Posterior cingulate gyrus (tissue), 11 donors: ENCODE measurements around the gene TPCN1.
A peak's percentile ranks its signal among the peaks of the same experiment; 100 is the strongest.

Source experiments
- DNase-seq, 10 donors: peaks; one replicate each; pipeline versions ENCODE4 v3.0.0 to v3.0.0-alpha.2; 2020 to 2021; ENCODE audit warnings: mixed read lengths in 3 of 10
- intact Hi-C: fragments of 100-400 bp; cut with DNase I; formaldehyde crosslinking; loops from one replicate; pipeline ENCODE4 v1.15.1; 2023

The TPCN1 gene

DNA sequence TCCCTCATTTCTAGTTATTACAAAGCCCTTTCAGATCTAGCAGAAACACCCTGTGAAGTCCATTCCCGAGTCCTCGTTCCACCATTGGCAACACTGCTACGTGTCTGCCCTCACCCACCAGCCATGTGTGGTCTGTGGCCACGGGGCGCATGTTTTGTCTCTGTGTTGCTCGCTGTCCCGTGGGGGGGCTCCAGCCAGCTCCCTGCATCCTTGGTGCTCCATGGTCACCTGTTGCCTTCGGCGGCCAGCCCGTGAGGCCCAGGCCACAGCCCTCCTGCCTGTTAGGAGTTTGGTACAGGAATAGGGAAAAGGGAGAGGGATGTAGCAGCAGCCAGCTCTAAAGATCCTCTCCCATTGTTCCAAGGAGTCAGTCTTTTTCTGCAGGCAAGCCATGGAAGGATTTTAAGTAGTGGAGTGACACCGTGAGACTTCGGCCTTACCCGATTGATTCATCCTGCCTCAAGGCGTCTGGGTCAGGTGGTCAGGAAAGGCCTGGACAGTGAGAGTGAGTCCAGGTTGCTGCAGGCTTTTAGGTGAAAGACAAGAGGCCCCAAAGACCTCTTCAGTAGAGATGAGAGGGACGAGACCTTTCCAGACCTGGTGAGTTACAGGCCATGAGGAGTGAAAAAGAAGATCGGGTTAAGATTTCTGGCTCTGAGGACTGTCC, 30.3 kb downstream of the TPCN1 start:
- intact Hi-C loops = no loop called here
- DNase-seq = peak in 1 of 10 donors; percentile 52

- DNase-seq = peak in 2 of 10 donors; percentile 33 to 58
- intact Hi-C loops = no loop called here
Observed at GRCh38 chr12:113252494-113252893, 31.2 kb downstream of the TPCN1 start.

GRCh38 chr12:113253532-113254285, 32.4 kb downstream of the TPCN1 start:
- intact Hi-C loops = no loop called here
- DNase-seq = peak in 1 of 10 donors; percentile 9

DNA sequence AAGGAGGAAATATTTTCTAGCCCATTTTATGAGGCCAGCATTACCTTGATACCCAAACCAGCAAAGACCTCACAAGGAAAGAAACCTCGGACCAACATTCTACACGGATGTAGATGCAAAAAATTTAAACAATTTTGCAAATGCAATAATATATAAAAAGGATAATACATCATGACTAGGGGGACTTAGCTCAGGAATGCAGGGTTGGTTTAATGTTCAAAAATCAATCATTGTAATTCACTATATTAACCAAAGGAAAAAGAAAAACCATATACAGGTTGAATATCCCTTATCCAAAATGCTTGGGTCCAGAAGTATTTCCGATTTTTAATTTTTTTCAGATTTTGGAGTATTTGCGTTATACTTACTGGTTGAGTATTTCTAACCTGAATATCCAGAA, 33.0 kb downstream of the TPCN1 start:
- intact Hi-C loops = no loop called here

DNA sequence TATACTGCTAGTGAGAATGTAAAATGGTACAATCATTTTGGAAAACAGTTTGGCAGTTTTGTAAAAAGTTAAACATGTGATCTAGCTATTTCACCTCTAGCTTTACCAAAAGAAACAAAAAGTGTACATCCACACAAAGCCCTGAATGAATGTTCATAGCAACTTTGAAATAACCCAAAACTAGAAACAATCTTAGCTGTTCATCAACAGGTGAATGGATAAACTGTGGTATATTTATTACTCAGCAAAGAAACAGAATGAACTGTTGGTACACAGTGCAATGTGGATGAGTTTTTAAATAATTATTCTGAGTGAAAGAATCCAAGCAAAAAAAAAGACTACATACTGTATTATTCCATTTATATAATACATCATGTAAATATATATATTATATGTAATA, 36.3 kb downstream of the TPCN1 start:
- no peak for DNase-seq
- intact Hi-C loops = no loop called here

More for the DNA sequence above, 33.0 kb downstream of the TPCN1 start:
- no peak for DNase-seq

DNA sequence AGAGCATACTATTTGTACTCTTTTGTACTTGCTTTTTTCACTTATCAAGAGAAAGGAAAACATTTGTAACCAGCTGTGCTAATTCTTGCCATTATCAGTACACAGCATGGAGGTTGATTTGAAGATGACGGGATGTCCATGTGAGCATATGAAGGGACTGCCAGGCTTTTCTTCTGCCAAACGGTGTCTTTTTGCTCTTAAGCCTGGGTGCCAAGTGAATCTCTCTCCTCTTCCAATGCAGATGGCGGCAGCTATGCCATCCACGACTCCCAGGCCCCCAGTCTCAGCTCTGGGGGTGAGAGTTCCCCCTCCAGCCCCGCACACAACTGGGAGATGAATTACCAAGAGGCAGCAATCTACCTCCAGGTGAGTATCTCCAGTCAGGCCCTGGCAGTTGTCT, 38.9 kb downstream of the TPCN1 start:
- peak in 3 of 10 donors; percentile 10 to 36 (median 30) for DNase-seq
- intact Hi-C loops = no loop called here

GRCh38 chr12:113260636-113261300, 39.5 kb downstream of the TPCN1 start:
- DNase-seq = peak in 3 of 10 donors; percentile 32 to 57 (median 55)
- intact Hi-C loops = no loop called here

GRCh38 chr12:113261847-113262470, 40.7 kb downstream of the TPCN1 start:
- intact Hi-C loops = no loop called here
- DNase-seq = peak in 1 of 10 donors; percentile 29

DNA sequence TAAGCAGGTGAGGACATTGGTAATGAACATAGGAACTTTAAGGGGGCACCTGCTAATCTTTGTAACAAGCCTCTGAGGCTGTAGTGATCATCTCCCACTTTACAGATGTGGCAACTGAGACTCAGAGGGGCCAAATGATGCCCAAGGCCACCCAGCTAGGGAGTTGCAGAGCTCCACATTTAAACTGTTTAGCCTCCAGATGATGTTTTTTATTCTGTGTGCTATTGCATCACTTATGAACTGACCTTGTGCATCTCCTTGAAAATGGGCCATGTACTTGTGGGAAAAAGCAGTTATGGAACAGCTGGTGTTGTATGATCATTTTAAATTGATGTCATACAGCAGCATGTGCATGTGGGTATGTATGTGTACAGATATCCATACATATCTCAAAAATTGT, 41.4 kb downstream of the TPCN1 start:
- no peak for DNase-seq
- intact Hi-C loops = no loop called here

- peak in 4 of 10 donors; percentile 6 to 69 (median 48) for DNase-seq
- intact Hi-C loops = no loop called here
Observed at GRCh38 chr12:113263431-113263963, 42.2 kb downstream of the TPCN1 start.

- peak in 3 of 10 donors; percentile 0 to 70 (median 41) for DNase-seq
- intact Hi-C loops = no loop called here
Observed at GRCh38 chr12:113266106-113266895, 45.0 kb downstream of the TPCN1 start.

DNA sequence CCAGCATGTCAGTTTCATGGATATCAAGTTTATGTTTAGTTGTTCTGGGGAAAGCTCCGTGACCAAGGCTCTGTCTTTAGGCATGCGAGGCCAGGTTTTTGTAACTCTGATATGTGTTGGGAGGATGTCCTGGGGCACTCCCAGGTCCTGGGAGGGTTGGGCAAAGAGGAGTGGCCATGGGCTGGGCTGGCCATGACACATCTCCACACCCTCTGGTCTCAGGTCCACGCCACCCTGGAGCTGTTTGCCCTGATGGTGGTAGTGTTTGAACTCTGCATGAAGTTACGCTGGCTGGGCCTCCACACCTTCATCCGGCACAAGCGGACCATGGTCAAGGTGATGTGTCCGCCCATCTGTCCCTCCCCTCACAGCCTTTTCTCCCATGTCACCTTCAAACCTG, 46.4 kb downstream of the TPCN1 start:
- DNase-seq = peak in 2 of 10 donors; percentile 14 to 61
- intact Hi-C loops = no loop called here

GRCh38 chr12:113268136-113268535, 46.9 kb downstream of the TPCN1 start:
- intact Hi-C loops = no loop called here
- DNase-seq = peak in 1 of 10 donors; percentile 40

DNA sequence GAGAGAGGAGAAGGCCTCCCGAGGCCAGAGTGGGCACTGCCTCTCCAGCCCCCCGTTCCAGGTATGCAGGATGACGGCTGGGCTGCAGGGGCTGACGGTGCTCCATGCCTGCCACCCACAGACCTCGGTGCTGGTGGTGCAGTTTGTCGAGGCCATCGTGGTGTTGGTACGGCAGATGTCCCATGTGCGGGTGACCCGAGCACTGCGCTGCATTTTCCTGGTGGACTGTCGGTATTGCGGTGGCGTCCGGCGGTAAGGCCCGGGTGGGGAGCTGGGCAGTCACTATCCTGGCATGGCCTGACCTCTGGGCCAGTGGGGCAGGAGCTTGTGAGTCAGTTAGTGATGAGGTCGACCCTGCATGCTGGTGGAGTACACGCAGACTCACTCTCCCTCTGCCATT, 47.4 kb downstream of the TPCN1 start:
- intact Hi-C loops = no loop called here
- DNase-seq = peak in 2 of 10 donors; percentile 70 to 80

DNA sequence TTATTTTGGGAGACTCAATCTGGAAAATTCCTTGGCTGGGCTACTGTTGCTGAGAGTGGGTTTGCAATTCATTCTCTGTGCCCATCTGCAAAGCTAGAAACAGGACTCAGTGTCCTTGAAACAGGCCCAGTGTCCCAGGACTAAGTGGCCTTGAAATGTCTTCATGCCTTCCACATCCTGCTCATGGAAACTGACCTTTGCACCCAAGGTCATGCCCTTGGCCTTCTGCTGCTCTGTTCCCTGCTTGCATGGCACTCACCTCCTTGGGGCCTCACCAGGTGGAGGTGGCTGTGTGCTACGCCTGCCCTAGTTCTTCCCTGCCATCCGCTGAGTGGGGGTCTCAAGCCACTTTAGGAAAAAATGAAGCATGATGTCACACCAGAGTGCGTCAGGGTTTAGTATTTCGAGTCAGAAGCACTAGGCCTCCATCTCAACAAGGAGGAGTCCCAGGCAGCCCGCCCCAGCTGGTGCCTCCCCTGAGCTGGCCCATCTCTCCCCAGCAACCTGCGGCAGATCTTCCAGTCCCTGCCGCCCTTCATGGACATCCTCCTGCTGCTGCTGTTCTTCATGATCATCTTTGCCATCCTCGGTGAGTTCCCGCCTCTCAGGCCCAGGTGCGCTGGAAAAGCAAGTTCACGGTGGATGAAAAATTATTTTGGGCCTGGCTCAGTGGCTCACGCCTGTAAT, 48.1 kb downstream of the TPCN1 start:
- peak in 2 of 10 donors; percentile 32 to 48 for DNase-seq
- intact Hi-C loops = no loop called here

DNA sequence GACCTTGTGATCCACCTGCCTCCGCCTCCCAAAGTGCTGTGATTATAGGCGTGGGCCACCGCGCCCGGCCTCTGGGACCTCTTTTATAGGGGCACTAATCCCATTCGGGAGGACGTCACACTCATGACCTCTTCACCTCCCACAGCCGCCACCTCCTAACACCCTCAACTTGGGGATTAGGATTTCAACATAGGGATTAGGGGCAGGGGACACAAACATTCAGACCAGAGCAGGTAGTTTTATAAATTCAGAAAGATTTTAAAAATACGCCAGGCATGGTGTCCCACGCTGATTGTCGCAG, 49.4 kb downstream of the TPCN1 start:
- DNase-seq = peak in 2 of 10 donors; percentile 30 to 50
- intact Hi-C loops = no loop called here

DNA sequence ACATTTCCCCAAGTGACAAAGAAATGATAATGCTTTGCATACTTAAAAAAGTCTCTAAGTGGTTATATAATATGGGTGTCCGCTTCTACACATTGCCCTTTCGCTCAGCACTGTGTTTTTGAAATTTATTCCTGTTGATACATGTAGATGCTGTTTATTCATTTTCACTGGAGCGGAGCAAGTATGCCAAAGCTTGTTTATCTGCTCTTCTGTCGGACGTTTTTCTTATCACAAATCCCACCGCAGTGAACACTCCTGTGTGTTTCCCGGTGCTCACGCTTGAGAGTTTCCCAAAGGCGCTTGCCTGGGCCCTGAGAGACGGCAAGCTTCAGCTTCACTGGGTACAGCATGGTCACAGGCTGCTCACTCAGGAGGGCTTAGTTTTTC, 50.2 kb downstream of the TPCN1 start:
- intact Hi-C loops = no loop called here
- DNase-seq = no peak

DNA sequence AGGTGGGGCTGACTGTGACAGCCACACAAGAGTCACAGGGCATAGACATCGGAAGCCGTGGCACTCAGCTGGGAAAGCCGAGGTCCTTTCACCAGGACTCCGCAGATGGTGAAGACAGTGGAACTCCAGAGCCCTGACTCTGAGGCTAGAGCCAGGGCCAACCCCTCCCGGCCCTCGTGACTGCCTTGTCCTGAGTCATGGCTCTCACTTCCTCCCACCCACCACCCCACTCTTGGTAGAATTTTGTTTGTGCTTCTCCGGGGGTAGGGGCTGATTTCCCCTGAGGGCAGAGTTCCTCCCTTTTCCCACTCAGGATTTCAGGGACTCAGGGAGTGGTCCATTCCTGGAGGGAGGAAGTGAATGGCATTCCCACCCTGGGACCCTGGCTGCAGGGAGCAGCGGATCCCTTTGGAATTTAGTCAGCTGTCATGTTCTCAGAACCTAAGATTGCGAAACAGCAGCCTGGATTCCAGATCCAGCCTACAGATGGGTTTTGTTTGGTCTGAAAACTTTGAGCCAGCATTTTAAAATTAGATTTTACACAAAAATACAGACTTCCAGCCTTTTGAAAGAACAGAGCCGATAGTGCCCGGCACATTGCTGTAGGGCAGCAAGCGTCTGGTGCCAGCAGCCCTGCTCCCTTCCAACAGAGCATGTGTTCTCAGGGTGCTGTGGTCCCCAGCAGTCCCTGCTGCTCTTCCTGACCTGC, 50.7 kb downstream of the TPCN1 start:
- intact Hi-C loops = no loop called here
- DNase-seq = peak in 8 of 10 donors; percentile 44 to 93 (median 71)
